Measurements from ENCODE around the gene TRAF3. TPM values are rescaled to one million over a fixed set of nuclear protein-coding genes. Genes with fewer than 3 reads are reported as not detected.

The TRAF3 gene
- polyA plus RNA-seq, 1 experiment = 20.1 TPM

DNA sequence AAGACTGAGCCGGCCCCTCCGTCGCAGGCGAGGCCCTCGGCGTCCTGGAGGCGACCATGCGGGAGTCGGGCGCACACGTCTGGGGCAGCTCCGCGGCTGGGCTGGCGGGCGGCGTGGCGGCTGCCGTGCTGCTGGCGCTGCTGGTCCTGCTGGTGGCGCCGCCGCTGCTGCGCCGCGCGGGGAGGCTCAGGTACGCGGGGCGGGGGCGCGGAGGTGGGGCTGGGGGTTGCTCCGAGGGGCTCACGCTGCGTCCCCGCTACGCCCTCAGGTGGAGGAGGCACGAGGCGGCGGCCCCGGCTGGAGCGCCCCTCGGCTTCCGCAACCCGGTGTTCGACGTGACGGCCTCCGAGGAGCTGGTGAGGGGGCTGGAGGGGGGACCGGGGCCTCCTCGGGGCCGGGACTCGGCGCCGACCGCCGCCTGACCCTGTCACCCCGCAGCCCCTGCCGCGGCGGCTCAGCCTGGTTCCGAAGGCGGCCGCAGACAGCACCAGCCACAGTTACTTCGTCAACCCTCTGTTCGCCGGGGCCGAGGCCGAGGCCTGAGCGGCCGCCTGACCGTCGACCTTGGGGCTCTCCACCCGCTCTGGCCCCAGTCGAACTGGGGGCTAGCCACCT, 153.0 kb downstream of the TRAF3 start:
- TF ChIP-seq, protein P1, sequence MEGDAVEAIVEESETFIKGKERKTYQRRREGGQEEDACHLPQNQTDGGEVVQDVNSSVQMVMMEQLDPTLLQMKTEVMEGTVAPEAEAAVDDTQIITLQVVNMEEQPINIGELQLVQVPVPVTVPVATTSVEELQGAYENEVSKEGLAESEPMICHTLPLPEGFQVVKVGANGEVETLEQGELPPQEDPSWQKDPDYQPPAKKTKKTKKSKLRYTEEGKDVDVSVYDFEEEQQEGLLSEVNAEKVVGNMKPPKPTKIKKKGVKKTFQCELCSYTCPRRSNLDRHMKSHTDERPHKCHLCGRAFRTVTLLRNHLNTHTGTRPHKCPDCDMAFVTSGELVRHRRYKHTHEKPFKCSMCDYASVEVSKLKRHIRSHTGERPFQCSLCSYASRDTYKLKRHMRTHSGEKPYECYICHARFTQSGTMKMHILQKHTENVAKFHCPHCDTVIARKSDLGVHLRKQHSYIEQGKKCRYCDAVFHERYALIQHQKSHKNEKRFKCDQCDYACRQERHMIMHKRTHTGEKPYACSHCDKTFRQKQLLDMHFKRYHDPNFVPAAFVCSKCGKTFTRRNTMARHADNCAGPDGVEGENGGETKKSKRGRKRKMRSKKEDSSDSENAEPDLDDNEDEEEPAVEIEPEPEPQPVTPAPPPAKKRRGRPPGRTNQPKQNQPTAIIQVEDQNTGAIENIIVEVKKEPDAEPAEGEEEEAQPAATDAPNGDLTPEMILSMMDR (IDR thresholded peaks at IDR 0.05; ENCODE audit: insufficient read depth, low read depth, low read length) = no peak
- CTCF ChIA-PET = no interaction called here
- H3K4me3 ChIP-seq (ENCODE audit: low read depth, low read length) = no peak overlapping the region
- no peak for DNase-seq (ENCODE audit: low read depth)
- H3K36me3 ChIP-seq (ENCODE audit: control insufficient read depth, insufficient read depth, low read length) = peaks cover 10% of the 10 kb centered on the region
- POLR2A ChIA-PET = no interaction called here
- peaks cover 10% of the 10 kb centered on the region for H3K27me3 ChIP-seq (ENCODE audit: control insufficient read depth, insufficient read depth, low read length)

DNA sequence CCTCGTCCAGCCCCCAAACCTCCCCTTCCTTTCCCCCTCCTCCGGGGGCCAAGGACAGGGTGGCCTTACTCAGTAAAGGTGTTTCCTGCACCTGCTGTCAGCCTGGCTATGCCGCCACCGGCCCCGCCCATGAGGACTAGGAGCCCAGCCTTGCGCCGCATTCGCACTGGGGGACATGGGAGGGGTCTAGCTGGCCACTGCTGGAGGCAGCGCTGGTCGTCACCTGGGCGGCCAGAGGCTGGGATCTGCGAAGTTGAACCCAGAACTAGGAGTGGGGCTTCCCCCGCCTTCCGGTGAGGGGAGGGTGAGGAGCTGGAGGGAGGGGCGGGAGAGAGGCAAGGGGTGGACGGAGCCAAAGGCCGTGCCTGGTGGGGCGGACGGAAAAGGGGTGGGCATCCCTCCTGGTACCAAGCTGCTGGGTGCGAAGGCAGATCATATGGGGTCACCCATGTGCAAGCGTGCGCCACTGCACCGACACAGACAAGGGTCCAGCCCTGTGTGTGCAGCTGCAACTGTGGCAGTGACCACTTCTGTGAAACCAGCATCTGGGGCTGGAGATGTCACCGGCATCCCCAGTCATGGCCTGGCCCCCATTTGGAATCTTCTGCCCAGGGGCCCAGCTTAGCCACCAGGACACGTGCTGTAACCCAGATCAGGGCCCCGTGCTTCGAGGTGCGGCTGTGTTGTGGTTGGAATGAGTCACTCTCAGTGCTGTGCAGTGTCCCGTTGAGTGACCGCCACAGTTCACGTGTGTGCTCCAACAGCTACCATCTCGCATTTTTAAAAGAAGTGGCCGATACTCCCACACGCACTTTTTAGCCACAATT, 153.7 kb downstream of the TRAF3 start:
- no peak for DNase-seq (ENCODE audit: low read depth)
- ChIA-PET CTCF (interaction anchor here (0.5 kb wide), 1 partner anchor 156 kb away, joined by 3 read pairs; no protein-coding TSS in a partner anchor), POLR2A (interaction anchor here (0.6 kb wide), 1 partner anchor 12 kb away, joined by 3 read pairs; no protein-coding TSS in a partner anchor)
- H3K36me3 ChIP-seq (ENCODE audit: control insufficient read depth, insufficient read depth, low read length) = peaks cover 10% of the 10 kb centered on the region
- peaks cover 7% of the 10 kb centered on the region for H3K27me3 ChIP-seq (ENCODE audit: control insufficient read depth, insufficient read depth, low read length)
- no peak overlapping the region for H3K4me3 ChIP-seq (ENCODE audit: low read depth, low read length)
- TF ChIP-seq, protein P1 (IDR thresholded peaks at IDR 0.05; ENCODE audit: insufficient read depth, low read depth, low read length) = no peak

GRCh38 chr14:102931580-102932285, 154.5 kb downstream of the TRAF3 start:
- DNase-seq (ENCODE audit: low read depth) = no peak
- Histone ChIP-seq H3K4me3 (ENCODE audit: low read depth, low read length) (no peak overlapping the region), H3K36me3 (ENCODE audit: control insufficient read depth, insufficient read depth, low read length) (peaks cover 10% of the 10 kb centered on the region), H3K27me3 (ENCODE audit: control insufficient read depth, insufficient read depth, low read length) (peaks cover 7% of the 10 kb centered on the region)
- CTCF ChIA-PET = interaction anchor here (0.5 to 0.6 kb wide), 2 partner anchors 156 to 228 kb away, joined by 3 read pairs; no protein-coding TSS in a partner anchor
- TF ChIP-seq, protein P1 (IDR thresholded peaks at IDR 0.05; ENCODE audit: insufficient read depth, low read depth, low read length) = no peak
- POLR2A ChIA-PET = no interaction called here

GRCh38 chr14:102932484-102933248, 155.4 kb downstream of the TRAF3 start:
- TF ChIP-seq, protein P1 (IDR thresholded peaks at IDR 0.05; ENCODE audit: insufficient read depth, low read depth, low read length) = no peak
- ChIA-PET POLR2A (no interaction called here), CTCF (interaction anchor here (0.6 kb wide), 1 partner anchor 229 kb away, joined by 3 read pairs; no protein-coding TSS in a partner anchor)
- Histone ChIP-seq H3K36me3 (ENCODE audit: control insufficient read depth, insufficient read depth, low read length) (peaks cover 16% of the 10 kb centered on the region), H3K27me3 (ENCODE audit: control insufficient read depth, insufficient read depth, low read length) (peaks cover 7% of the 10 kb centered on the region), H3K4me3 (ENCODE audit: low read depth, low read length) (no peak overlapping the region)
- DNase-seq (ENCODE audit: low read depth) = no peak

All from BJ (cell line).